NCI-H2081 (cell line): Measurements from ENCODE around the gene POLR2M.

Experiments
- DNase-seq, 2 experiments: peaks; one replicate each; lab custom pipeline; 2025; lab: John Stamatoyannopoulos, UW

POLR2M gene

DNA sequence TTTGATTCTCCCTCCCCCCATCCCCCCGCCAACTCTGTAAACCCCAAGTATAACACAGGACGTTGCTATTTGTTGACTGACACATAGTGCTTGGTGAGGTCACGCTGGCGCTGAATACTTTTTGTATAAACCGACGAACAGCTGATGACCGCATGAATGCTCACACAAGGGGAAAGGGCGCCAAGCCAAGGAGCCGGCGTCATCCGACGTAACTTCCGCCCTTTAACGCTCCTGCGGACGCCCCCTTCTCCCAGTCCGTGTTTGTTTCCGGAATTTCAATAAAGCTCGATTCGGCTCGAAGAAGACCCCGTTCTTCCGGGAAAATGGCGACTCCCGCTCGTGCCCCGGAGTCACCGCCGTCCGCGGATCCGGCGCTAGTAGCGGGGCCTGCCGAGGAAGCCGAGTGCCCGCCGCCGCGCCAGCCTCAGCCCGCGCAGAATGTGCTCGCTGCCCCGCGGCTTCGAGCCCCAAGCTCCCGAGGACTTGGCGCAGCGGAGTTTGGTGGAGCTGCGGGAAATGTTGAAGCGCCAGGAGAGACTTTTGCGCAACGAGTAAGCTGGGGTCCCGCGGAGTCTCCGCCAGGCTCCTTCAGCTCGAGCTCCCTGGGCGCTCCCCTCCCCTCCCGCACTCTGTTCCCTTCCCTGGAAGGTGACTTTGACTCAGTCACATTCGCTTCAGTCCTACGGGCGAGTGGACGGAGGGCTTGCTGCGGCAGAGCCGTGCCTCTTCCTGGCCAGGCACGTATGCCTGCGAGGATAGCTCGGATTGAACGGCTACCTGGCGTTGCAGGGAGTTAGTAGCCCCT is at the start of gene POLR2M:
Gene POLR2M, plus strand, starts transcription at position 310 of the 805 bp plus-strand sequence. Its CDS starts 129 bp downstream, at position 439.
- DNase-seq, result peak; percentile 97 to 98

DNA sequence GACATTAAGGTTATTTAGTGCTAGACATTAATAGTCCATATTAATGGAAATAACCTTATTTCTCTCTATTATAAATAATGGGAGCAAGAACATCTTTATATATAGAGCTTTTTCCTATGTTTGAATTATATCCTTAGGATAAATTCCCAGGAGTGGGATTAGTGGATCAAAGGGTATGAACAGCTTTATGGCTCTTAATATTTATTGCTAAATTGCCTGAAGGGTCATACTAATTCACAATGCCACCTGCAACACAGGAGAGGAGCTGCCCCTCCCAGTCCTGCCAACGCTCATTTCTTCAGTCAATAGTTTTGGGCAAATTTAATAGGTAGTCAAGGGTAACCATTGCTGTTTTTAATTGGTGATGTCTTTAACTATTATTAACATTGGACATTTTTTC is 48.9 kb upstream of the POLR2M start:
- DNase-seq, result no peak

DNA sequence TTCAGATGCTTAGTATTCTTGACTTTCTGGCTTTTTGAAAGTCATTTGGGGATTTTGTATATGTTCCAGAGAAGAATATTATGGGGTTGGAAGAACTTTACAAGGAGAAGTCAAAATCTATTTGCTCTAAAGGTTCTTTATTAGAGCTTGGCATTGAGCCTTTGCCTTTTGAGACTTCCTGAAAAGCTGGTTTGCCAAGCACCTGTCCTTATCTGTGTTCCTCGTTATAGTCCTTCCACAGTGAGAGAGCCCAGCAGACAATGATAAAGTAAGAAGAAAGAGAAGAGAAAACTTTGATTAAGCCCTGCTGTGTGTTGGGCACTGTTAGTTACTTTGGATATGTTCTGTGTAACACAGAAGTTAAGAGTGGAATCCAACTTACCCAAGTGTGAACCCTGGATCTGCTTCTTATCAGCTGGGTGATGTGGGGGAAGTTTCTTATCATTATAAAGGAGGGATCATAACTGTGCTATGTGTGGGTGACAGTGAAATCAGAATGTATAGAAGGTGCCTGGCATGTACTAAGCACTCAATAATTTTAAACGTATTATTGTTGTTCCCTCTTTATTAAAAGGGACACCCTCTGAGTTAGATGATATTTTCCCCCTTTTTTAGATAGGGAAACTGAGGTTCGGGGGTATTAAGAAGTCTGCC is 44.3 kb upstream of the POLR2M start:
- DNase-seq, result no peak

DNA sequence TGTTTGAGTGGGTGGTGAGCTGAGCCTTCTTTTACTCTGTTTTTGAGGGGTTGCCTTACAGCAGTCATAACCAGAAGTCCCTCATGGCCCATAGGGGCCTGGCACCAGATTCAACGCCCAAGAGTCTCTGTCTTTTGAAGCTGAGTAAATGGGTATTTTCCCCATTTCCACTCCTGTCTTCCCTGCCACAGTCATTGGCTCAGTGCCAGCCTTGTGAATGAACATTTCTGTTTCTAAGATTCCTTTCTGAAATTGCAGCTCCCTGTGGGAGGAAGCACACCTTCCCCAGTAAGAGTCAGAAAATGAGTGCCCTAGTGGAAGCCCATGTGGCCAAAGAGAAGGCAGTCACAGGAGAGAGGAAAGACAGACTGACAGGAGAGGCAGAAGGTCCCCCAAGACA is 43.7 kb upstream of the POLR2M start:
- DNase-seq, result no peak

DNA sequence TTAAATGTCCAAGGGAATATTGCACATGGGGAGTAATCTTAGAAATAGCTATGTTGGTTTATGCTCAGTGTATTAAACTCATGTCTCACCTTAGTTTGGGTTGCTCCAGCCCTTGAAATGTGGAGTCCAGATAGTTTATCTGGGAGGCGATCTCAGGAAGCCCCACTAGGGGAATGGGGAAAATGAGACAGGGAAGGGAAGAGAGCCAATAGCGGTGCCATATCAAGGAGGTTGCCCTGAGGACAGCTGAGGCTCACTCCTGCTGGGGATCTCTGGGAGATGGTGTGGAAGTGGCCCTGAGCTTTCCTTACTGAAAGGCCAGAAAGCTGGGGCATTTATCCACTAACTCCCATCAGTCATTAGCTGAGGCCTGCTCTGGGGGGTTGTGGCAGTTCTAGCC is 43.3 kb upstream of the POLR2M start:
- DNase-seq, result no peak

DNA sequence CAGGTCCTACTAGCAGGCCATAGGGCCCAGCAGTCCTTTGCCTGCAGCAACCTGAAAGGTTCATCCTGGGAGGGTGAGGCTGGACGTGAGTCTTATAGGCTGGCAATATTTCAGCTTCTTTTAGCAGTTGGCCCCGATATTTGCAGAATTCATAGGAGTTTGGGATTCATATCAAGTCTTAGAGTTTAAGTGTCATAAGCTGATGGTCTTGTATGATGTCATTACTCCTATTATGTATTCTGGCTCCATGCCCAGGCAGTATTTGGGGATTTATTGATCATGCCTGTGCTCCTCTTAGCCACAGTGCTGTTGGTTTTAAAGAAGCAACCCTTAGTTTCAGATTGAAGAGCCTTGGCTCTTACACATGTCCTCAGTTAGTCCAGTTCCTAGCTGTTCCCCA is 41.3 kb upstream of the POLR2M start:
- DNase-seq, result no peak

DNA sequence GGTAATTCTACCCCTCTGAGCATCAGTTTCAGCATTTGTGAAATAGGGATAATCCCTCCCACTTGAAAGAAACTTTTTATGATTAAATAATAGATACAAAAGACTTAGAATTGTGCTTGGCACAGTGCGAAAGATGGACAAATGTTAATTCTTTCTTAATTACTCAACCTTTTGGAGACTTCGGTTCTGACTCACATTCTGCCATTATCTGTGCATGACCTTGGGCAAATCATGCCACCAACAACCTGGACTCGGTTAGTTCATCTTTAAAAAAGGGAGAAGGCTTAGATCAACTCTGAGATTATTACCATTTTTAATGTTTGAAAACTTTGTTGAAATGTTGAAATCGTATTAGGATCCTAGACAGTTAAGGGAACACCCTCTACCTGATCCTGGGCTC is 40.6 kb upstream of the POLR2M start:
- DNase-seq, result no peak

DNA sequence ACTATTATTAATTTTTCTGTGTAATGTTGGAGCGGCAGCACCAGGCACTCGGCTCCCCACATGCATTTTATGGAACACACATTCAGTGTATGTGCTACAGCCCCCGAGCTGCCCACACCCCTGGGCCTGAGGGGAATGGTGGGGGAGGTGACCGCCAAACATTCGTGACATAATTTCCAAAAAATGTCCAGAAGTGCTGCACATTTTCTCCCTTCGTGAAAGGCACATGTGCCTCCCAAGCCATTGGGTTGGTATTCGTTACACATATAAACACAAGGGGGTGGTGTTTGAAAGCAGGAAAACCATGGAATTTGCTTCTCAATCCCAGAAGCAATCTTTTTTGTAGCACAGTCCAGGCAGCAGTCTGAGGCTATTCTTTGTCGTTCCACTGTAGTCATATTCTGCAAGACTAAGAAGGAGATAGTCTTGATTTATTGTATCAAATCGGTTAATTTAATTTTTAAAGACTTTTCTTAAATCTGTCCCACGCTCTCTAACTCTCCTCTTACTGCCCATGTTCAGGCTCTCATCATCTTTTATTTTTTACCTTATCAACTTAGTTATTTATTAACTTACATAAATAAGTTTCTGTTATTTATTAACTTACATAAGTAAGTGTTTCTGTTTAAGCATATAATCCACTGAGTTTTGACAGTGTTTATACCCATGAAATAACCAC is 39.2 kb upstream of the POLR2M start:
- no peak for DNase-seq

DNA sequence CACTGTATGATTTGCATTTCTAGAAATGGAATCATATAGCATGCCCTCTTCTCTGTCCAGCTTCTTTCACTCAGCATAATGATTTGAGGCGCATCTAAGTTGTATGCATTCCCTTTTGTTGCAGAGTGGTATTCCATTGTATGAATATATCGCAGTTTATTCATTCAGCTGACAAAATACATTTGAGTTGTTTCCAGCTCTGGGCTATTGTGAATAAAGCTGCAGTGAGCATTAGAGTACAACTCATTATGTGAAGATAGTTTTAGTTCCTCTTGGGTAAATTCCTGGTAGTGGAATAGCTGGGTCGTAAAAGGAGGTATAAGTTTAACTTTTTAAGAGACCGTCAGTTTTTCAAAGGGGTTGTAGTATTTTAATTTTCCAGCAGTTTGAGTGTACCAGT is 38.5 kb upstream of the POLR2M start:
- no peak for DNase-seq

DNA sequence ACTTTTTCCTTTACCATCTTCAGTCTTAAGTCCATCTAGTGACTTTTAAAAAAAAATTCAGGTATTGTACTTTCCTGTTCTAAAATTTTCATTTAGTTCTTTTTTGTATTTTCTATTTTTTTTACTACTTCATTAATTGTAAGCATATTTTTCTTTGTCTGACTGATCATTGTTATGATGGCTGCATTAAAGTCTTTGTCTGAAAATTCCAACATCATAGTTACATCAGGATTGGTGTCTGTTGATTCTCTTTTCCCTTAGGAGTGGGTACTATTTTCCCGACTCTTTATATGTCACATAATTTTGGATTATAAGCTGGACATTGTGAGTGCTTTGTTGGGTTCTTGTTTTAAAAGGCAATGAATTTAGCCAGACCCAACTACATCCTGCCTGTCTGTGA is 34.9 kb upstream of the POLR2M start:
- no peak for DNase-seq

DNA sequence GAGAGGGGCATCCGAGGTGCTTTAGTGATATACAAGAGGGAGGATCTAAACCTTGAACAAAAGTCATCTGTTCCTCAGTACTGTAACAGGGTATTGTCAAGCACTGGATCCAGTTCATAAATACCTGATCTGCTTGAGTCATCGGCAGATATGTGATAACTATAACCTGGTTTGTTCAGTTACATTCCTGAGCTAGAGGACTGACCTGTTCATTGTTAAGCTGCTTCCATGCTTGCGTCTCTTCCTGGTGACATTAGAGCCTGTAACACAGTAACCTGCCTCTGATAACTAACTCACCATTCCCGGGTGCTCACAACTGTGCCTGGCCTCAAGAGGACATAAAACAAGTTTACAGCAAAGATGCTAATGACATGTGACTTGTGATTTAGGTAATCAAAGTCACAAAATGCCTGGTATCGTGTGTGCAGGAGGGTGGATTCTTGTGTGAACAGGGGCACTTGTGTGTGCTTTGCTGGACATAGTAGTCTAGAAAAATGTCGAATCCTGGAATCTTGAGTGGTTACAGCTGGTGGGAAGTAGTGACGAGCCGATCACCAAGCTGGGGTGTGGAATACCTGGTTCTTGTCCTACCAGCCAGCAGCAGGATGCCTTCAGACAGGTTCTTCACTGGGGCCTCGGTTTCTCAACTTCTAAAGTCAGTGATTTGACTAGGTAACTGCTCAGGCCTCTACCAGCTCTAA is 30.9 kb upstream of the POLR2M start:
- no peak for DNase-seq

DNA sequence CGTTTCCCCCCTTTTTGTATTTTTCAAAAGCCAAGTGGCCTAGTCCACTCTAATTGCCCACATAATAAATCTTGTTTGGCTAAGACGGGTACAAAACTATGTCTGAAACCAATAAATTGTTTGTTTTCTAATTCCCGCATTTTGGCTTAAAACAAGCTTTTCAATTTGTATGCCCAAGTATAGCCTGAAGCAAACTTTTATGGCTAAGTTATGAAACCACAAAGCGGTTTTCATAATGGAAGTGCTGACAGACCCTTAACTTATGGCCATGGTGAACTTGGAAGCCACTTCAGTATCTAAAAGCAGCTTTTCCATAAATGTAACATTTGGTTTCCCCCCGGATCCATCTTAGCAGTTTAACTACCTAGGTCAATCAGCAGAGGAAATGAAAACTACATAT is 29.9 kb upstream of the POLR2M start:
- DNase-seq, result no peak

DNA sequence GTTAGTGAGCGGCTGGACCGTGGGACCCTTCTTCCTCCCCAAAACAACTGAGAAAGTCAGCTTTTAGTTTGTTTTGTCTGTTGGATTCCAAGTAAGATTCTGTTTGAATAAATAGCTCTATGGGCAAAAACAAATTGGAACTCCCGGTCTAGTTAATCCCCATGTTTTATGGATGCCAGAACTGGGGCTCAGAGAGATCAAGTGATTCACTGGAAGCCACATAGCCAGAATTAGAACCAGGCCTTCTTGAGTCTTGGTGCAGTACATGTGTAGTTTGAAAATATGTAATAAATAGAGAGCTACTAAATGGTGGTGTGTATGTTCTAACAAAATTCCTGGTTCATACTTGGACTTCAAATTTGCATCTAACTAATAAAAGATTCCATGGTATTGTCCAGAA is 29.3 kb upstream of the POLR2M start:
- no peak for DNase-seq

DNA sequence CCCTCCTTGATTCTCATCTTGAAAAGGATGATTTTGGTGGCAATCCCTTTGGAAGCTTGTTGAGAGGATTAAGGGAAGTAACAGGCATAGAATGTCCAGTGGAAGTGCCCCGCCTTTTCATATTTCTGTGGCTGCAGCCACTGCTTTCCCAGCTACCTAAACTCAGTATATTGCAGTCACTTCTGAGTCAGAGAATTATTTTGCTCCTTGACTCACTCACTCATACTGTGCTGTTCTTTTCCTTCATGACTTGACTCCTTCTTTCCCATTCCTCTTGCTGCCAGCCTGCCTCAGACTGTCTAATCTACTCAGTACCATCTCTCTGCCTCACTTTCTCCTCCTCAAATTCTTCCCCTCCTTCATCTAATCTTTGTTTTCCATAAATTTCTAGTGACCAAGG is 26.5 kb upstream of the POLR2M start:
- DNase-seq, result no peak

DNA sequence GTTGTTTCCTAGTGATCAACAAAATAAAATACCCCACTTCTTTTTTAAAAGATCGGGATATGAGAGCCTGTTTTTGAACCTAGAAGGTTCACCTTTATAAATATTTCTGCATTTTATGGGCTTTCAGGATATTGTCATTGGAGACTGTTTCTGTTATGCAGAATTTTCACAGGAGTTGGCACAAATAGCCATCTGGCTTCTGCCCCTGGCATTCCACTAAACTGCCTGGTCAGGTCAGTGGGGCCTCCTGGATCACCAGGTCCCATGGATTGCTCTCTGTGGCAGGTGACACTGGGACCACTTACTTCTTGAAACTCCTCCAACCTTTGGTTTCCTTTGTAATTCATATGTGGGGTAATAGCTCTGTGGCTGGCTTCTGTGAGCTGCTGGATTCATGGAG is 25.5 kb upstream of the POLR2M start:
- DNase-seq, result no peak

DNA sequence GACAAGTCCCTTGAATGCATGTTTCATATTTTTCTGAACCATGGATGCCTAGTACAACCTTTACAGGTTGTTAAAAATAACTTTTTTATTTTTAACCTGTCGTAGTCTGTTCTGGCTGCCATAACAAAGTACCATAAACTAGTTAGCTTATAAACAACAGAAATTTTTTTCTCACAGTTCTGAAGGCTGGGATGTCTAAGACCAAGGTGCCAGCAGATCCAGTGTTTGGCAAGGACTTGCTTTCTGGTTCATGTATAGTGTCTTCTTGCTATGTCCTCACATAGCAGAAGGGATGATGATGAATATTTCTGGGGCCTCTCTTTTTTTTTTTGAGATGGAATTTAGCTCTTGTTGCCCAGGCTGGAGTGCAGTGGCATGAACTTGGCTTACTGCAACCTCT is 23.0 kb upstream of the POLR2M start:
- DNase-seq, result no peak

DNA sequence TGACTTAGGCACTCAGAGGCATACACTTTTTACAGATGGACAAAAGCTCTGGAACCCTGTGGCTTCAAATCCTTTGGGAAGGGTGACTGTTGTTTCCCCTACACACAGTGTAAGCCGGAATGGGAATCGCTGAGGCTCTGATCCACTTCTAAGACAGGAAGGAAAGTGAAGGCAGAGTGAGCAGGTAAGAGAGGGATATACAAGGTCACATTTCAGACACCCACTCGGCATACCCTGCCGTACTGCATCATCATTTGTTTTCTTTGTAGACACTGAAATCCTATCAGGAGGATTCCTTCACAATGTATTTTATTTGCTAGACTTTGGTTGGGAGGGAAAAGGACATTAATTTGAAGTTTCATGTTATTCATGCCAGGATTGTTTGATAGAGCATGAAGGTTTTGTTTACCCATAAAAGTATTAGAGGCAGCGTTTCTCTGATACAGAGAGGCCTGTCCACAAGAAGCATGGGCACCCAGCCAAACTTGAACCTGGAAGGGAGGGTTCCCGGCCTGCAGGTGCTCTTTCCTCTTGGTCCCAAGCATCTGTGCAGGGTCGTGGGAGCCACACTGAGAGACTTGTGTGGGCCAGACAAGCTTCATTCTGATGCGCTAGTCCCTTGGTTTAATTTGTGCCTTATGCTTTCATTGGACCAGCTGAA is 21.9 kb upstream of the POLR2M start:
- DNase-seq, result peak in 1 of 2 experiments; percentile 2

DNA sequence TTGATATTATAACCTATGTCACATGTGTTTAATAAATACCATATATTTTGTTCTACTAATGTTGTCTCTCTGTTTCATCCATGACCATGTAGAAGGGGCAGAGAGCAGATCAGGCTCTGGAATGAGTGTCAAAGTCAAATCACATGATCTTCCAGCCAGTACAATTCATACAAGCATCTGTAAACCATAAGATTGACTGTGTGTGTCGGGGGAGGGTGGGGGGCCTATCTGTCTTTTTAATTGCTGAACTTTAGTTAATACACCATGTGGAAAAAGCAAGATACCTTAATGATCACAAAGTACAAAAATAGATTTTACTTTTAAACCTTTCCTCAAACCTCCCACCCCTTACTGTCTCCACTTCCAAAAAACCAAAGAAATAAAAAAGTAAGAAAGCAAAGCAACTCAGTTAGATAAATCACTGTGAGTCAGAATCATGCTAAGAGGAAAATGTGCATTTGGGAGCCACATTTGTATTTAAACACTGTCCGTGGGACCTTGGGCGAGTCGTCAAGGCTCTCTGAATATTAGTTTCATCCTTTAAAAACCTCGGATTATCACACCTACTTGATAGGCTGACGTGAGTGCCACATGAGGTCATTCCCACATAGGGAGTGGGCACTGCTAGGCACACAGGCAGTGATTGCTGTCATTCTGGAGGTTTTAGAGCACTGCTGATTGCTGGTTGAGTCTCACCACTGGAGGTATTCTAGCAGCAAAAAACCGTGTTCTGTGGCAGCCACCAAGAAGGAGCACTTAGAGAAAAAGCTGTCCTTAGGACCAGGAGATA is 21.0 kb upstream of the POLR2M start:
- DNase-seq, result no peak

DNA sequence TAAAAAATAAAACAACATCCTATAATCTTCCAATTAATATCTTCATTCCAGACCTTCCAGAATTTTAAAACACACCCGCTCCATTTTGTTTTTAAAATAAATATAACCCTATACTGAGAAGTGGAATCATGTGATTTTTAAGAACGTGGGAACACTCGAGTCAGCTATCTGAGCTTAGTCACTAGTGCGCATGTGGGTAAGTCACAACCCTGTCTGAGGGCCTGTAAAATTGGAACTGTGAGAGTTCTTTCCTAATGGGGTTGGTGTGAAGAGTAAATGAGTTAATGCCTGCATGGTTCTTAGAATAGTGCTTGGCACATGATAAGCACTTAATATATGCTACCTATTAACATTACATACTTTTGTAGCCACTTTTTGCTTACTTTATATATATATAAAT is 19.9 kb upstream of the POLR2M start:
- DNase-seq, result no peak

DNA sequence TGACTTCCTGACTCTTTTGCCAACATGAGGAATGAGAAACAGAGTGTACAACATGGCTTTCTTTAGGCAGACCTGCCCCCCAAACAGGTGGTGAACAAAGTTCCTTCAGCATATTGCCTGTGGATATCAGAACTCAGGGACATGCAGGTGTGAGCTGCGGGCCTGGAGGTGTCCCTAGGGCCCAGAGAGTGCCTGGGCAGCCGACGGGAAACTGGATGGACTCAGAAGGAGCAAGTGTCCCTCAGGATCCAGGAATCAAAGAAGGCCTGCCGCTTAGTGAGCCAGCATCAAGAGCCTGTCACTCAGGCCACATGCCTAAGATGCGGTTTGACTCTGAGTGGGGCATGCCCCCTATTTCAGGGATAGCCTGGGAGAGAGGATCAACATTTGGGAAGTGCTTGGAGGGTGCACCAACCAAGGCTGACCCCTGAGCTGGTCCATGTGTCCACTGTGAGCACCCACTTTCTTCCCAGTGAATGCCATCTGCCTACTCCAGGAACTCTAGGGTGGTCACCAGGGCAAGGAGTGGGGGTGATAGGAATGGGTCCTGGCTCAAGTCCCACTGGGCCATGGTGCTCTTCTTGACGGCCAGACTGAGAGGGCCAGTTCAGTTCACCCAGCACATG is 16.1 kb upstream of the POLR2M start:
- DNase-seq, result no peak

DNA sequence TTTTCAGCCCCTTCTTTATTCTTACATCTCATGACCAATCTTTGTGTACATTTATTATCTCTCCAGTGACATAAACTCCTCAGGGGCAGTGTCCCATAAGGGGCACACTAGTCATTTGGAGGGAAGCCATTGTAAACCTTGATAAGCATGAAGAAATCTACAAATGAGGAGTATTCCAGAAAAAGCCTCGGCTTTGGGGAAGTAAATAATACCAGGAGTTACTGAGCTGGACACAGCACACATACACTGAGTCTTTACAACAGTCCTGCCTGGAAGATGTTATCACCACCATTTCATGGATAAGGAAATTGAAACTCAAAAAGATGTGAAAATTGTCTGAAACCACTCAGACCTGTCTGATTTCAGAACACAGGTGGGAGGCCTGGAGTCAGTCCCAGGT is 15.4 kb upstream of the POLR2M start:
- no peak for DNase-seq
